Natural killer cell (primary cell): ENCODE results near the gene OSBPL10. TPM values are rescaled to one million over a fixed set of nuclear protein-coding genes. Genes with fewer than 3 reads are reported as not detected.

Source experiments
- ATAC-seq, 3 donors: fragments of 150-1000 bp in 2 of 3; fragments of 200-7000 bp in 1 of 3; cut with Tn5 transposase; 1 replicate in 1 of 3; 2 replicates in 2 of 3; pipeline ENCODE4 v1.10.0; 2021; ENCODE audit warnings: mild to moderate bottlenecking in 2 of 3, moderate library complexity in 2 of 3
- DNase-seq, 2 donors: peaks; one replicate each; pipeline versions ENCODE4 v3.0.0 to v3.0.0-alpha.2; 2013 to 2021; ENCODE audit warnings: mixed read lengths in 1 of 2
- H3K27ac ChIP-seq: one replicate; pipeline ENCODE4 v1.5.1; 2013; ENCODE audit warnings: mild to moderate bottlenecking, low read length
- H3K27me3 ChIP-seq: one replicate; pipeline ENCODE4 v1.6.1; 2013; ENCODE audit warnings: low read length; ENCODE audit not compliant: control insufficient read depth, insufficient read depth
- H3K36me3 ChIP-seq: one replicate; pipeline ENCODE4 v1.6.1; 2013; ENCODE audit warnings: low read length; ENCODE audit not compliant: control insufficient read depth, insufficient read depth
- H3K4me1 ChIP-seq: one replicate; pipeline ENCODE4 v1.6.1; 2013; ENCODE audit warnings: low read length; ENCODE audit not compliant: control insufficient read depth, insufficient read depth
- H3K4me3 ChIP-seq: one replicate; pipeline ENCODE4 v1.5.1; 2013; ENCODE audit warnings: low read length
- H3K9me3 ChIP-seq: one replicate; pipeline ENCODE4 v1.6.1; 2013; ENCODE audit warnings: low read length; ENCODE audit not compliant: control insufficient read depth, insufficient read depth
- H3K27ac Mint-ChIP-seq, 2 donors: one replicate each; pipeline ENCODE4 v1.8.0; 2022; ENCODE audit warnings: mild to moderate bottlenecking in 2 of 2, mixed read lengths in 2 of 2, moderate library complexity in 1 of 2
- H3K27me3 Mint-ChIP-seq, 2 donors: one replicate each; pipeline ENCODE4 v1.8.0; 2022; ENCODE audit warnings: low read depth in 2 of 2, mixed read lengths in 2 of 2
- H3K36me3 Mint-ChIP-seq: one replicate; pipeline ENCODE4 v1.8.0; 2022; ENCODE audit warnings: mixed read lengths
- H3K4me1 Mint-ChIP-seq, 2 donors: one replicate each; pipeline ENCODE4 v1.8.0; 2022; ENCODE audit warnings: mixed read lengths in 2 of 2
- H3K4me3 Mint-ChIP-seq: one replicate; pipeline ENCODE4 v1.8.0; 2022; ENCODE audit warnings: mild to moderate bottlenecking, moderate library complexity, mixed read lengths
- H3K9me3 Mint-ChIP-seq, 2 donors: one replicate each; pipeline ENCODE4 v1.8.0; 2022; ENCODE audit warnings: mixed read lengths in 2 of 2
- CTCF ChIP-seq: fragments of 200-600 bp; IDR thresholded peaks from one replicate; pipeline ENCODE4 v1.8.0; 2022; ENCODE audit warnings: antibody characterized with exemption
- WGBS: methylation state at CpG from one replicate; pipeline ENCODE4 v1.1.7; 2013; ENCODE audit warnings: missing lambda C conversion rate; ENCODE audit not compliant: insufficient coverage; 5-methylcytosine and 5-hydroxymethylcytosine counted together
- intact Hi-C: fragments of 100-400 bp; cut with micrococcal nuclease; formaldehyde crosslinking; loops from one replicate; pipeline ENCODE4 v1.14.2; 2022
- total RNA-seq, 4 donors: library from RNA; stranded (reverse); fragments of 120-200 nt in 1 of 4; gene quantifications; one replicate each; pipeline versions ENCODE4 v1.2.3 to v1.2.4, GENCODE V29; 2013 to 2022

OSBPL10 gene
- total RNA-seq, 3 donors from 2014 or later (not counting 1 experiment from before 2014, with no cell fraction given): 1.00 to 3.6 (median 1.6) TPM

GRCh38 chr3:31839144-31839917, 141.7 kb downstream of the OSBPL10 start:
- no peak overlapping the region for H3K4me3 ChIP-seq
- 91% methylated on average over 2 of the region's 2 CpGs for WGBS
- intact Hi-C loops: no loop called here
- no peaks in the 10 kb centered on the region for H3K36me3 Mint-ChIP-seq
- DNase-seq (no peak), ATAC-seq (no peak)
- no peaks in the 10 kb centered on the region for H3K4me1 ChIP-seq
- H3K27ac Mint-ChIP-seq: no peak overlapping the region
- H3K27me3 ChIP-seq: no peaks in the 10 kb centered on the region
- H3K27me3 Mint-ChIP-seq: peaks cover 6 to 16% of the 10 kb centered on the region in 2 donors
- H3K4me3 Mint-ChIP-seq: no peak overlapping the region
- no peak for TF ChIP-seq CTCF
- H3K27ac ChIP-seq: no peak overlapping the region
- H3K36me3 ChIP-seq: no peaks in the 10 kb centered on the region
- H3K9me3 ChIP-seq: no peaks in the 10 kb centered on the region
- H3K4me1 Mint-ChIP-seq: no peaks in the 10 kb centered on the region
- H3K9me3 Mint-ChIP-seq: no peaks in the 10 kb centered on the region

GRCh38 chr3:31836131-31837075, 144.7 kb downstream of the OSBPL10 start:
- ATAC-seq (no peak), DNase-seq (no peak)
- no peaks in the 10 kb centered on the region for H3K4me1 Mint-ChIP-seq
- no peak overlapping the region for H3K4me3 Mint-ChIP-seq
- WGBS: 90% methylated on average over 6 of the region's 6 CpGs
- intact Hi-C loops: no loop called here
- H3K36me3 Mint-ChIP-seq: no peaks in the 10 kb centered on the region
- H3K4me1 ChIP-seq: no peaks in the 10 kb centered on the region
- TF ChIP-seq CTCF: no peak
- H3K27ac ChIP-seq: no peak overlapping the region
- H3K9me3 ChIP-seq: no peaks in the 10 kb centered on the region
- H3K9me3 Mint-ChIP-seq: no peaks in the 10 kb centered on the region
- H3K27me3 Mint-ChIP-seq: peaks cover 3 to 13% of the 10 kb centered on the region in 2 donors
- H3K36me3 ChIP-seq: no peaks in the 10 kb centered on the region
- H3K4me3 ChIP-seq: no peak overlapping the region
- H3K27me3 ChIP-seq: no peaks in the 10 kb centered on the region
- no peak overlapping the region for H3K27ac Mint-ChIP-seq

GRCh38 chr3:31833391-31834190, 147.5 kb downstream of the OSBPL10 start:
- H3K4me1 ChIP-seq: no peaks in the 10 kb centered on the region
- no peaks in the 10 kb centered on the region for H3K27me3 ChIP-seq
- Mint-ChIP-seq H3K4me3 (no peak overlapping the region), H3K27ac (no peak overlapping the region), H3K36me3 (no peaks in the 10 kb centered on the region), H3K9me3 (no peaks in the 10 kb centered on the region), H3K27me3 (peaks cover 7 to 20% of the 10 kb centered on the region in 2 donors), H3K4me1 (no peaks in the 10 kb centered on the region)
- ATAC-seq (no peak), DNase-seq (no peak)
- no peak overlapping the region for H3K27ac ChIP-seq
- no peaks in the 10 kb centered on the region for H3K36me3 ChIP-seq
- WGBS: 68% methylated on average over 6 of the region's 6 CpGs
- no peak overlapping the region for H3K4me3 ChIP-seq
- no peaks in the 10 kb centered on the region for H3K9me3 ChIP-seq
- intact Hi-C loops: no loop called here
- no peak for TF ChIP-seq CTCF
